Measurements from ENCODE around the gene ITIH2. TPM values are rescaled to one million over a fixed set of nuclear protein-coding genes. Genes with fewer than 3 reads are reported as not detected.

Gene ITIH2
- total RNA-seq, 1 donor from 2014 or later = not detected

DNA sequence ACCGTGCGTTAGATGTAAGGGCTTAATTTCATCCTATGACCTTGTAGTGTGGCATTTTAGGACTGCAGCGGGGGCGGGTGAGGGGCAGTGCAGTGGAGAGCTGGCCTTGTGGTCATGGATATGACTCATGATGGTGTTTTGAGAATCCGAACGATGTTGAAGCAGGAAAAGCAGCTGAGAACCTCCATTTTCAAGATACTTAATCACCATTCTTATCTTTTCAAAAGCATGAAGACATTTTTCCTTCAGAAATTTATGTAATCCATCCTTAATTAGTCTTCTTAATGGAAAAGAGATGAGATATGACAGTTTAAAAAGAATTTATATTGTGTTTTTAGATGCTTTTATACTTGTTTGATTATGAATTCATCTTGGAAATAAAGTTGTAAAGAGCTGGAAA lies 94.5 kb downstream of the ITIH2 start:
- Mint-ChIP-seq H3K27me3 (ENCODE audit: insufficient read depth) (no peaks in the 10 kb centered on the region), H3K36me3 (ENCODE audit: low read depth) (peaks cover 45% of the 10 kb centered on the region), H3K4me1 (ENCODE audit: low read depth) (peaks cover 43% of the 10 kb centered on the region), H3K4me3 (no peak overlapping the region), H3K27ac (peak overlapping the region; percentile 37), H3K9me3 (no peaks in the 10 kb centered on the region)
- DNase-seq (ENCODE audit: low spot score) = no peak
- intact Hi-C loops (cut with micrococcal nuclease) = no loop called here

Other genes with a start within 250 kb of the ITIH2 start
- not detected in 2 replicates for gene ITIH5, start 36.4 kb upstream of the ITIH2 start, total RNA-seq
- gene KIN, start 84.7 kb downstream of the ITIH2 start, total RNA-seq = 11.0 and 12.3 TPM in 2 replicates
- gene ATP5F1C, start 84.9 kb downstream of the ITIH2 start, total RNA-seq = 316 and 329 TPM in 2 replicates
- gene TAF3, start 115.2 kb downstream of the ITIH2 start, total RNA-seq = 15.1 and 16.3 TPM in 2 replicates

All from activated T-helper 1 cell treated with anti-CD3 and anti-CD28 coated beads, Interleukin-12 subunit alpha, Interleukin-12 subunit beta, Interleukin-2, Interleukin-4 antibody, amounts not matched to agents 30 ng/mL and 10 ng/mL and 1 ng/mL, durations not matched to agents 14 hours and 24 hours and 36 hours (primary cell).